Measurements from ENCODE around the gene MAP7.

DNA sequence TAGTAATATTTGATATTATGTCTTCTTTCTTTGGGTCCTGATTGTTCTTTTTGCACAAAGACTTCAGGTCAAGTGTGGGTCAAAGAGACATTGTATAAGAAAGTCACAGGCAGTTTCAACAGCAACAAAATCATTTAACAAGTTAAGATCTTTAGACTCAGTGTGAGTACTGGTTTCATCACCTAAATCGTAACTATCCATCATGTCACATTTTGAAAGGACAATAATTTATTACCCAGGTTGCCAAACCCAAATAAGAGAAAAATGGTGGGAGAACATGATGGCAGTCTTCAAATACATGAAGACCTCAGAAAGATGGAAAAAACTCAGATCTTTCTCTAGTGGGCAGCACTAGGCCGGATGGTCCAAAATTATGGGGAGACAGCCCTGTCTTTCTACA lies 205.1 kb downstream of the MAP7 start:
- TF ChIP-seq, protein P1, sequence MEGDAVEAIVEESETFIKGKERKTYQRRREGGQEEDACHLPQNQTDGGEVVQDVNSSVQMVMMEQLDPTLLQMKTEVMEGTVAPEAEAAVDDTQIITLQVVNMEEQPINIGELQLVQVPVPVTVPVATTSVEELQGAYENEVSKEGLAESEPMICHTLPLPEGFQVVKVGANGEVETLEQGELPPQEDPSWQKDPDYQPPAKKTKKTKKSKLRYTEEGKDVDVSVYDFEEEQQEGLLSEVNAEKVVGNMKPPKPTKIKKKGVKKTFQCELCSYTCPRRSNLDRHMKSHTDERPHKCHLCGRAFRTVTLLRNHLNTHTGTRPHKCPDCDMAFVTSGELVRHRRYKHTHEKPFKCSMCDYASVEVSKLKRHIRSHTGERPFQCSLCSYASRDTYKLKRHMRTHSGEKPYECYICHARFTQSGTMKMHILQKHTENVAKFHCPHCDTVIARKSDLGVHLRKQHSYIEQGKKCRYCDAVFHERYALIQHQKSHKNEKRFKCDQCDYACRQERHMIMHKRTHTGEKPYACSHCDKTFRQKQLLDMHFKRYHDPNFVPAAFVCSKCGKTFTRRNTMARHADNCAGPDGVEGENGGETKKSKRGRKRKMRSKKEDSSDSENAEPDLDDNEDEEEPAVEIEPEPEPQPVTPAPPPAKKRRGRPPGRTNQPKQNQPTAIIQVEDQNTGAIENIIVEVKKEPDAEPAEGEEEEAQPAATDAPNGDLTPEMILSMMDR (IDR thresholded peaks at IDR 0.05 in 2 of 3, conservative IDR thresholded peaks at IDR 0.05 in 1 of 3; ENCODE audit: insufficient read depth in 2 of 3, low read depth in 1 of 3, low read length in 3 of 3) = no peak; a peak in 1 of 6 replicates
- TF ChIP-seq CHD1 (IDR thresholded peaks at IDR 0.05; ENCODE audit: low read length) = no peak
- no peak for TF ChIP-seq ZNF324 (CRISPR knock-in tag; IDR thresholded peaks at IDR 0.05)
- TF ChIP-seq TBP (optimal IDR thresholded peaks at IDR 0.05; ENCODE audit: low read depth, low read length) = no peak
- no peak for TF ChIP-seq ELK1 (CRISPR knock-in tag; IDR thresholded peaks at IDR 0.05)
- no peak for TF ChIP-seq EP300 (IDR thresholded peaks at IDR 0.05; ENCODE audit: low read length)
- TF ChIP-seq ATF2 (CRISPR knock-in tag; IDR thresholded peaks at IDR 0.05) = no peak
- no peak for TF ChIP-seq SMAD4 (CRISPR knock-in tag; conservative IDR thresholded peaks at IDR 0.05)
- no peak for TF ChIP-seq POLR2A (conservative IDR thresholded peaks at IDR 0.05)
